AG04449 (cell line): ENCODE results near the gene HNRNPUL1.

Source experiments
- CTCF ChIA-PET: fragments of 350-600 bp; formaldehyde crosslinking; extraction: SDS; loops from one replicate; lab custom pipeline; 2021; ENCODE audit warnings: antibody characterized with exemption; lab: Yijun Ruan, JAX
- POLR2A ChIA-PET: fragments of 400-600, 350-600 bp; formaldehyde crosslinking; extraction: SDS; loops from one replicate; lab custom pipeline; 2020; ENCODE audit warnings: antibody characterized with exemption, inconsistent platforms; lab: Yijun Ruan, JAX
- DNase-seq: peaks from one replicate; pipeline ENCODE4 v3.0.0-alpha.2; 2010; ENCODE audit warnings: low read depth, low spot score
- H3K4me3 ChIP-seq: 2 replicates; pipeline ENCODE4 v1.5.1; 2011; ENCODE audit warnings: low read depth, mild to moderate bottlenecking, control low read depth, low read length
- TF ChIP-seq, protein P1 (sequence below): IDR thresholded peaks from one replicate; pipeline ENCODE4 v1.5.1; 2011; ENCODE audit warnings: mild to moderate bottlenecking, moderate library complexity, low read length, control low read depth, inconsistent platforms; ENCODE audit not compliant: insufficient read depth; ENCODE audit errors: missing control alignments

HNRNPUL1 gene

DNA sequence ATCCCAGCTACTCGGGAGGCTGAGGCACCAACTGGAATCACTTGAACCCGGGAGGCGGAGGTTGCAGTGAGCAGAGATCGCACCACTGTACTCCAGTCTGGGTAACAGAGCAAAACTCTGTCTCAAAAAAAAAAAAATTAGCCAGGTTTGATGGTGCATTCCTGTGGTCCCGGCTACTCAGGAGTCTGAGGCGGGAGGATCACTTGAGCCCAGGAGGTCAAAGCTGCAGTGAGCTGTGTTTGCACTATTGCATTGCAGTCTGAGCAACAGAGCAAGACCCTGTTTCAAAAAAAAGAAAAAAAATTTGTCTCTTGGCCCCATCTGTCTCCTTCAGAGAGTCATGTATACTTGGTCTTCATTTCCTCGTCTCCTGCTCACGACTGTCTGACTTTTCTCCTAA lies 47.4 kb downstream of the HNRNPUL1 start:
- H3K4me3 ChIP-seq = peak overlapping the region; percentile 92
- ChIA-PET CTCF (interaction anchor here (0.9 to 5.5 kb wide), 3 partner anchors 9 to 16 kb away, joined by 3 to 164 read pairs (median 7); no protein-coding TSS in a partner anchor), POLR2A (interaction anchor here (0.7 to 2.4 kb wide), 3 partner anchors 10 to 49 kb away, joined by 4 to 9 read pairs (median 5); no protein-coding TSS in a partner anchor)
- no peak for DNase-seq
- TF ChIP-seq, protein P1, sequence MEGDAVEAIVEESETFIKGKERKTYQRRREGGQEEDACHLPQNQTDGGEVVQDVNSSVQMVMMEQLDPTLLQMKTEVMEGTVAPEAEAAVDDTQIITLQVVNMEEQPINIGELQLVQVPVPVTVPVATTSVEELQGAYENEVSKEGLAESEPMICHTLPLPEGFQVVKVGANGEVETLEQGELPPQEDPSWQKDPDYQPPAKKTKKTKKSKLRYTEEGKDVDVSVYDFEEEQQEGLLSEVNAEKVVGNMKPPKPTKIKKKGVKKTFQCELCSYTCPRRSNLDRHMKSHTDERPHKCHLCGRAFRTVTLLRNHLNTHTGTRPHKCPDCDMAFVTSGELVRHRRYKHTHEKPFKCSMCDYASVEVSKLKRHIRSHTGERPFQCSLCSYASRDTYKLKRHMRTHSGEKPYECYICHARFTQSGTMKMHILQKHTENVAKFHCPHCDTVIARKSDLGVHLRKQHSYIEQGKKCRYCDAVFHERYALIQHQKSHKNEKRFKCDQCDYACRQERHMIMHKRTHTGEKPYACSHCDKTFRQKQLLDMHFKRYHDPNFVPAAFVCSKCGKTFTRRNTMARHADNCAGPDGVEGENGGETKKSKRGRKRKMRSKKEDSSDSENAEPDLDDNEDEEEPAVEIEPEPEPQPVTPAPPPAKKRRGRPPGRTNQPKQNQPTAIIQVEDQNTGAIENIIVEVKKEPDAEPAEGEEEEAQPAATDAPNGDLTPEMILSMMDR = no peak

DNA sequence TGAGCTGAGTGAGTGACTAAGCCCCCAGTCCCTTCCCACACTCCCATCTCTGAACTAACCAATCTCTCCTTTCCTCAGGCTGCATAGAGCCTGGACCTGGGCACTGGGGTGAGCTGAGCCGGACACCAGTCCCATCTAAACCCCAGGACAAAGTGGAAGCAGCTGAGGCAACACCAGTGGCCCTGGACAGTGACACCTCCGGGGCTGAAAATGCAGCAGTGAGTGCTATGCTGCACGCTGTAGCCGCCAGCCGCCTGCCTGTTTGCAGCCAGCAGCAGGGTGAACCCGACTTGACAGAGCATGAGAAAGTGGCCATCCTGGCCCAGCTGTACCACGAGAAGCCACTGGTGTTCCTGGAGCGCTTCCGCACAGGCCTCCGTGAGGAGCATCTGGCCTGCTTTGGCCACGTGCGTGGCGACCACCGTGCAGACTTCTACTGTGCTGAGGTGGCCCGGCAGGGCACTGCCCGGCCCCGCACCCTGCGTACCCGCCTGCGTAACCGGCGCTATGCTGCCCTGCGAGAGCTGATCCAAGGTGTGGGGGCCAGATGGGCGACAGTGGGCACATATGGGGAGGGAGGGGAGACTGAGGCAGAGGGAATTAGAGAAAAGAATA lies 52.2 kb downstream of the HNRNPUL1 start:
- POLR2A ChIA-PET = no interaction called here

DNA sequence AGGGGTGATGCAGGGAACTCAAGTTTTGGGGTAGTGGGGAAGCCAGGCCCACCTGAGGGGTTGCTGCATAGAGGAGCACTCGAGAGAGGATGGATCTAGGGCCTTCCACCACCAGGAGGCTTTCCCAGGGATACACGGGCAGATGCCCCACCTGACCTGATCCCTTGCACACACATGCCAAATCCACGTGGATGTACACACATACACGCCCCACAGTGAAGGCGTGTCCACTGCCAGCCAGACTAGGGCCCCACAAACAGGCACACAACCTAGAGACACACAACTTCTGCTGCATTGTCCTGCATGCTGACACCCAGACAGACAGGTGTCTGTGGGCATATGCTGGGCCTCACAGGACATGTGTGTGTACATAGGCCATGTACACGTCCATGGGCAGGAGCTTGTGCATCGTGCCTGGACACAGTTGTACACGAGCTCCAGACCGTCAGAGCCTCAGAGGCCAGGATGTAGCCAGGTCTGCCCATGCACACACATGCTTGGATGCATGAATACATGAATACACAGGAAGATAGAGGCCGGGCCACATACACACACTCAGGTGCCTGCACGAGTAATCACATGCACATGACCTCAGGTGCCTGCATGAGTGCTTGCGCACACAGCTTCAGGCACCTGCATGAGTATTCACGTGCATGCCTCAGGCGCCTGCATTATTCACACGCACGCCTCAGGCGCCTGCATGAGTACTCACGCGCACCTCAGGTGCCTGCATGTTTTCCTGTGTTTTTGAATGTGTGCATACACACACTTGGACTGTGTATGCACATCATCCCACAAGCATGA lies 54.7 kb downstream of the HNRNPUL1 start:
- no peak for DNase-seq
- TF ChIP-seq, protein P1 = no peak
- ChIA-PET POLR2A (no interaction called here), CTCF (interaction anchor here (7.9 kb wide), 1 partner anchor 11 kb away, joined by 53 read pairs; no protein-coding TSS in a partner anchor)
- H3K4me3 ChIP-seq = no peak overlapping the region

More for the DNA sequence above, 52.2 kb downstream of the HNRNPUL1 start:
- TF ChIP-seq, protein P1 = no peak
- H3K4me3 ChIP-seq = no peak overlapping the region
- DNase-seq = no peak
- CTCF ChIA-PET = interaction anchor here (0.6 to 2.0 kb wide), 3 partner anchors 8 to 39 kb away, joined by 3 to 16 read pairs (median 3); no protein-coding TSS in a partner anchor

DNA sequence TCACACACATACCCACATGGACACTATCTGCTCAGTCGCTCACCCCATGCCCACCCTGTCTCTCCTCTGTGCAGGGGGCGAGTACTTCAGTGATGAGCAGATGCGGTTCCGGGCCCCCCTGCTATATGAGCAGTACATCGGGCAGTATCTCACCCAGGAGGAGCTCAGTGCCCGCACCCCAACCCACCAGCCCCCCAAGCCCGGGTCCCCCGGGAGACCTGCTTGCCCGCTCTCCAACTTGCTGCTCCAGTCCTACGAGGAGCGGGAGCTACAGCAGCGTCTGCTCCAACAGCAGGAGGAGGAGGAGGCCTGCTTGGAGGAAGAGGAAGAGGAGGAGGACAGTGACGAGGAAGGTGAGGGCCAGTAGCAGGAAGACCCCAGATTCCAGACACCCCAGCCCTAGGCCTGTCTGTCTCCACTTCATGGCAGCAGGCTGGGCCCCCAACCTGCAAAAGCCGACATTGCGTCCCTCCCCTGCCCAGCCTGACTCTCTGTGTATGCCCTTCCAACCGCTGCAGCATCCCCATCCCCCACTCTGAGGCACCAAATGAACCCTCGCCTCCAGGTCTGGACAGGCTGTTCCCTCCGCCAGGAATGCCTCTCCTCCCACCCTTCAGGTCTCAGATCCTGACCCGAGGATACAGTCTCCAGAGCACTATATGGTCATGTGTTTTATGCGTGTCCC lies 55.5 kb downstream of the HNRNPUL1 start:
- POLR2A ChIA-PET = no interaction called here

DNA sequence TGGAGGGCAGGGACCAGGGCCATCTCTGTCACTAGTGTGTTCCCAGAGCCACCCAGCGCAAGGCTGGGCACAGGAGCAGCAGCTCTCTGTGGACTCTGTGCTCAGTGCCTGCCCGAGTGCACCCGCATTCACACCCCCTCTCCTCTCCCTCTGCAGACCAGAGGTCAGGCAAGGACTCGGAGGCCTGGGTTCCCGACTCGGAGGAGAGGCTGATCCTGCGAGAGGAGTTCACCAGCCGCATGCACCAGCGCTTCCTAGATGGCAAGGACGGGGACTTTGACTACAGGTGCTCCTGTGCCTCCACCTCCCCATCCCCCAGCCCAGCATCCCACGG lies 56.0 kb downstream of the HNRNPUL1 start:
- DNase-seq = no peak
- CTCF ChIA-PET = interaction anchor here (1.1 to 7.9 kb wide), 4 partner anchors 9 to 44 kb away, joined by 3 to 53 read pairs (median 9); partner anchors contain the start of gene B9D2
- H3K4me3 ChIP-seq = no peak overlapping the region
- TF ChIP-seq, protein P1 = no peak
- POLR2A ChIA-PET = interaction anchor here (0.6 kb wide), 1 partner anchor 9 kb away, joined by 3 read pairs; no protein-coding TSS in a partner anchor

More for the DNA sequence above, 55.5 kb downstream of the HNRNPUL1 start:
- no peak overlapping the region for H3K4me3 ChIP-seq
- no peak for DNase-seq
- CTCF ChIA-PET = interaction anchor here (1.5 to 7.9 kb wide), 2 partner anchors 12 to 33 kb away, joined by 5 to 53 read pairs; no protein-coding TSS in a partner anchor
- TF ChIP-seq, protein P1 = no peak
